Activated naive CD8-positive, alpha-beta T cell treated with anti-CD3 and anti-CD28 coated beads for 36 hours (primary cell): Measurements from ENCODE around the gene EBF3. TPM values are rescaled to one million over a fixed set of nuclear protein-coding genes. Genes with fewer than 3 reads are reported as not detected.

ENCODE experiments used
- DNase-seq: peaks from one replicate; pipeline ENCODE4 v3.0.0; 2021
- H3K27ac Mint-ChIP-seq: one replicate; pipeline ENCODE4 v1.8.0; 2022; ENCODE audit warnings: mild to moderate bottlenecking, moderate library complexity, mixed read lengths
- H3K27me3 Mint-ChIP-seq: one replicate; pipeline ENCODE4 v1.8.0; 2022; ENCODE audit warnings: mild to moderate bottlenecking, mixed read lengths
- H3K36me3 Mint-ChIP-seq: one replicate; pipeline ENCODE4 v1.8.0; 2021; ENCODE audit warnings: mild to moderate bottlenecking, mixed read lengths
- H3K4me1 Mint-ChIP-seq: one replicate; pipeline ENCODE4 v1.8.0; 2021; ENCODE audit warnings: mixed read lengths
- H3K4me3 Mint-ChIP-seq: one replicate; pipeline ENCODE4 v1.8.0; 2022; ENCODE audit warnings: mild to moderate bottlenecking, moderate library complexity, mixed read lengths
- H3K9me3 Mint-ChIP-seq: one replicate; pipeline ENCODE4 v1.8.0; 2022; ENCODE audit warnings: mixed read lengths
- total RNA-seq, 2 experiments: library from RNA; stranded (reverse); gene quantifications; one replicate each; pipeline ENCODE4 v1.2.3, GENCODE V29; 2021

Gene EBF3
- total RNA-seq, 2 experiments from 2014 or later: not detected

GRCh38 chr10:129850790-129851189, 113.3 kb downstream of the EBF3 start:
- no peak for DNase-seq
- no peaks in the 10 kb centered on the region for H3K4me1 Mint-ChIP-seq

GRCh38 chr10:129850316-129850715, 113.8 kb downstream of the EBF3 start:
- H3K36me3 Mint-ChIP-seq: no peaks in the 10 kb centered on the region
- no peaks in the 10 kb centered on the region for H3K4me1 Mint-ChIP-seq
- no peak overlapping the region for H3K27ac Mint-ChIP-seq
- H3K27me3 Mint-ChIP-seq: peaks cover 14% of the 10 kb centered on the region
- H3K9me3 Mint-ChIP-seq: no peaks in the 10 kb centered on the region
- no peak for DNase-seq
- H3K4me3 Mint-ChIP-seq: no peak overlapping the region

More at GRCh38 chr10:129850790-129851189, 113.3 kb downstream of the EBF3 start:
- Mint-ChIP-seq H3K36me3 (no peaks in the 10 kb centered on the region), H3K9me3 (no peaks in the 10 kb centered on the region), H3K27me3 (peaks cover 14% of the 10 kb centered on the region), H3K4me3 (no peak overlapping the region), H3K27ac (no peak overlapping the region)

- Mint-ChIP-seq H3K27ac (no peak overlapping the region), H3K4me3 (no peak overlapping the region), H3K27me3 (peaks cover 14% of the 10 kb centered on the region), H3K36me3 (no peaks in the 10 kb centered on the region), H3K4me1 (no peaks in the 10 kb centered on the region), H3K9me3 (no peaks in the 10 kb centered on the region)
- no peak for DNase-seq
Observed at GRCh38 chr10:129849853-129850252, 114.2 kb downstream of the EBF3 start.

- Mint-ChIP-seq H3K27ac (no peak overlapping the region), H3K4me3 (no peak overlapping the region), H3K9me3 (no peaks in the 10 kb centered on the region), H3K36me3 (no peaks in the 10 kb centered on the region), H3K4me1 (no peaks in the 10 kb centered on the region), H3K27me3 (peaks cover 12% of the 10 kb centered on the region)
- DNase-seq: no peak
Observed at GRCh38 chr10:129849452-129849750, 114.7 kb downstream of the EBF3 start.

GRCh38 chr10:129848696-129849451, 115.2 kb downstream of the EBF3 start:
- Mint-ChIP-seq H3K27ac (no peak overlapping the region), H3K4me1 (no peaks in the 10 kb centered on the region), H3K27me3 (peaks cover 7% of the 10 kb centered on the region), H3K4me3 (no peak overlapping the region), H3K36me3 (no peaks in the 10 kb centered on the region), H3K9me3 (no peaks in the 10 kb centered on the region)
- DNase-seq: no peak

- H3K27me3 Mint-ChIP-seq: peaks cover 4% of the 10 kb centered on the region
- no peak overlapping the region for H3K27ac Mint-ChIP-seq
- H3K4me3 Mint-ChIP-seq: no peak overlapping the region
- H3K36me3 Mint-ChIP-seq: no peaks in the 10 kb centered on the region
- no peaks in the 10 kb centered on the region for H3K9me3 Mint-ChIP-seq
- no peaks in the 10 kb centered on the region for H3K4me1 Mint-ChIP-seq
- no peak for DNase-seq
Observed at GRCh38 chr10:129847741-129848483, 116.2 kb downstream of the EBF3 start.

GRCh38 chr10:129846991-129847391, 117.1 kb downstream of the EBF3 start:
- H3K4me1 Mint-ChIP-seq: no peaks in the 10 kb centered on the region
- H3K36me3 Mint-ChIP-seq: no peaks in the 10 kb centered on the region
- no peaks in the 10 kb centered on the region for H3K9me3 Mint-ChIP-seq

GRCh38 chr10:129845111-129845753, 118.8 kb downstream of the EBF3 start:
- Mint-ChIP-seq H3K27ac (no peak overlapping the region), H3K27me3 (peaks cover 4% of the 10 kb centered on the region), H3K4me3 (no peak overlapping the region), H3K4me1 (no peaks in the 10 kb centered on the region), H3K9me3 (no peaks in the 10 kb centered on the region), H3K36me3 (no peaks in the 10 kb centered on the region)
- no peak for DNase-seq

More at GRCh38 chr10:129846991-129847391, 117.1 kb downstream of the EBF3 start:
- Mint-ChIP-seq H3K27me3 (peaks cover 4% of the 10 kb centered on the region), H3K27ac (no peak overlapping the region), H3K4me3 (no peak overlapping the region)
- no peak for DNase-seq

- H3K36me3 Mint-ChIP-seq: no peaks in the 10 kb centered on the region
- no peaks in the 10 kb centered on the region for H3K4me1 Mint-ChIP-seq
- H3K27me3 Mint-ChIP-seq: peaks cover 4% of the 10 kb centered on the region
- H3K27ac Mint-ChIP-seq: no peak overlapping the region
- H3K9me3 Mint-ChIP-seq: no peaks in the 10 kb centered on the region
- no peak for DNase-seq
- no peak overlapping the region for H3K4me3 Mint-ChIP-seq
Observed at GRCh38 chr10:129844216-129844766, 119.8 kb downstream of the EBF3 start.

GRCh38 chr10:129843702-129844101, 120.4 kb downstream of the EBF3 start:
- H3K4me3 Mint-ChIP-seq: no peak overlapping the region
- H3K27ac Mint-ChIP-seq: no peak overlapping the region
- DNase-seq: no peak
- H3K36me3 Mint-ChIP-seq: no peaks in the 10 kb centered on the region
- no peaks in the 10 kb centered on the region for H3K9me3 Mint-ChIP-seq
- no peaks in the 10 kb centered on the region for H3K4me1 Mint-ChIP-seq
- peaks cover 4% of the 10 kb centered on the region for H3K27me3 Mint-ChIP-seq

GRCh38 chr10:129843131-129843541, 120.9 kb downstream of the EBF3 start:
- Mint-ChIP-seq H3K27me3 (peaks cover 4% of the 10 kb centered on the region), H3K9me3 (no peaks in the 10 kb centered on the region), H3K4me1 (no peaks in the 10 kb centered on the region), H3K36me3 (no peaks in the 10 kb centered on the region), H3K4me3 (no peak overlapping the region), H3K27ac (no peak overlapping the region)
- DNase-seq: no peak

GRCh38 chr10:129842031-129842430, 122.0 kb downstream of the EBF3 start:
- Mint-ChIP-seq H3K27ac (no peak overlapping the region), H3K4me3 (no peak overlapping the region), H3K4me1 (no peaks in the 10 kb centered on the region), H3K27me3 (peaks cover 4% of the 10 kb centered on the region), H3K36me3 (no peaks in the 10 kb centered on the region), H3K9me3 (no peaks in the 10 kb centered on the region)
- DNase-seq: no peak

- H3K27ac Mint-ChIP-seq: no peak overlapping the region
- DNase-seq: no peak
- no peaks in the 10 kb centered on the region for H3K4me1 Mint-ChIP-seq
- H3K27me3 Mint-ChIP-seq: peaks cover 4% of the 10 kb centered on the region
- no peaks in the 10 kb centered on the region for H3K36me3 Mint-ChIP-seq
- H3K4me3 Mint-ChIP-seq: no peak overlapping the region
- no peaks in the 10 kb centered on the region for H3K9me3 Mint-ChIP-seq
Observed at GRCh38 chr10:129841590-129841989, 122.5 kb downstream of the EBF3 start.

- Mint-ChIP-seq H3K27ac (no peak overlapping the region), H3K4me1 (no peaks in the 10 kb centered on the region), H3K36me3 (no peaks in the 10 kb centered on the region), H3K27me3 (no peaks in the 10 kb centered on the region), H3K9me3 (no peaks in the 10 kb centered on the region), H3K4me3 (no peak overlapping the region)
- DNase-seq: no peak
Observed at GRCh38 chr10:129841071-129841470, 123.0 kb downstream of the EBF3 start.

GRCh38 chr10:129840196-129840590, 123.9 kb downstream of the EBF3 start:
- H3K9me3 Mint-ChIP-seq: no peaks in the 10 kb centered on the region
- H3K27ac Mint-ChIP-seq: no peak overlapping the region
- no peaks in the 10 kb centered on the region for H3K27me3 Mint-ChIP-seq
- no peaks in the 10 kb centered on the region for H3K4me1 Mint-ChIP-seq
- no peak for DNase-seq
- H3K4me3 Mint-ChIP-seq: no peak overlapping the region
- H3K36me3 Mint-ChIP-seq: no peaks in the 10 kb centered on the region
